C1 segment of cervical spinal cord (tissue), 14 donors: ENCODE data around the gene UBXN10.

Source experiments
- DNase-seq, 14 donors: peaks; one replicate each; lab custom pipeline; 2025; lab: John Stamatoyannopoulos, UW

The UBXN10 gene

GRCh38 chr1:20151906-20152598 is 33.8 kb upstream of the UBXN10 start:
- DNase-seq = peak in 12 of 14 donors; percentile 19 to 76 (median 64)

DNA sequence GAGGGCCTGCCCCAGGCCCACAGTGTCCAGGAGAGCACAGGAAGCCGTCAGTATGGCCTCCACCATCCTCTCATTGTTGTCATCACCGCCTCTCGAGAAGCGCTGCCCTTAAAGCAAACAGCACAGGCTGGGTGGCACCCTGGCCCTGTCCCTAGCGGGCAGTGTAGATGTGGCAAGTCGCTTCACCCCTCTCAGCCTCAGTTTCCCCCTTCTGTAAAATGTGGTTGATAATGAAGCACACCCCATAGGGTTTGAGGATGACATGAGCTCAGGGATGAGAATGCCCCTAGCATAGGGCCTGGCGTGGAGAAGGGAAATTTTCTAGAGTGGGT is 33.3 kb upstream of the UBXN10 start:
- no peak for DNase-seq

DNA sequence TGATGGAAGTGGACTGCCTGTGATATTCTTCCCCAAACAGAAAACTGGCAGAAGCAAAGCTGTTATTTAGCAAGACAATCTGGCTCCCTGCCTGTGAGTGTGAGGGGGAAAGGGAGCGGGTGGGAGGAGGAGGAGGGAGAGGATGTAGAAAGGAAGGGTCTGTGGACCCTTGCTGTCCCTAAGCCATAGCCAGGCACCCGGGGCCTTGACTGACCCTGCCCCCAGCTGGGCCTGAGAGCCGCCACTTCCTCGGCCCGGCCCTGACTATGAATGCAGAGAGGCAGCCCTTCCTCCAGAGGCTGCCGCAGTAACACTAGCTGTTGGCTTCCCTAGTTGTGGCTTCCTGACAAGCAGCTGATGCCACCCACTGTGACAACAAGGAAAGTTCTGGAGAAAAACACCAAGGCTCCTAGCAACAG is 32.9 kb upstream of the UBXN10 start:
- DNase-seq = peak in 11 of 14 donors; percentile 19 to 82 (median 55)

- DNase-seq = no peak
Observed at GRCh38 chr1:20154301-20154831, 31.5 kb upstream of the UBXN10 start.

DNA sequence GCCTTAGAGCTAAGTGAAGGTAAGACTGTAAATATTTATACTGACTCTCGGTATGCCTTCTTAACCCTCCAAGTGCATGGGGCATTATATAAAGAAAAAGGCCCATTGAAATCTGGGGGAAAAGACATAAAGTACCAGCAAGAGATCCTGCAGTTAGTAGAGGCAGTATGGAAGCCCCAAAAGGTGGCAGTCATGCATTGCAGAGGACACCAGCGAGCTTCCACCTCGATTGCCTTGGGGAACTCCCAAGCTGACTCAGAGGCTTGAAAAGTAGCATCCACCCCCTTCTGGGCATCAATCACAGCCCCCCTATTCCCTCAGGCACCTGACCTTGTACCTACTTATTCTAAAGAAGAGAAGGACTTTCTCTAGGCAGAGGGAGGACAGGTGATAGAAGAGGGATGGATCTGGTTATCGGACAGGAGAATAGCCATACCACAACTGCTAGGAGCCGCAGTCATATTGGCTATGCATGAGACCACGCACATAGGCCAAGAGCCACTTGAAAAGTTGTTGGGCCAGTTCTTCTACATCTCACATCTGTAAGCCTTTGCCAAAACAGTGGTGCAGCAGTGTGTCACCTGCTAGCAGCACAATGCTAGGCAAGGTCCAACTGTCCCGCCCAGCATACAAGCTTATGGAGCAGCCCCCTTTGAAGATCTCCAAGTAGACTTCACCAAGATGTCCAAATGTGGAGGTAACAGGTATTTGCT is 27.4 kb upstream of the UBXN10 start:
- no peak for DNase-seq

- no peak for DNase-seq
Observed at GRCh38 chr1:20160034-20160433, 25.9 kb upstream of the UBXN10 start.

GRCh38 chr1:20164694-20165202 is 21.1 kb upstream of the UBXN10 start:
- DNase-seq = peak in 9 of 14 donors; percentile 8 to 46 (median 34)

DNA sequence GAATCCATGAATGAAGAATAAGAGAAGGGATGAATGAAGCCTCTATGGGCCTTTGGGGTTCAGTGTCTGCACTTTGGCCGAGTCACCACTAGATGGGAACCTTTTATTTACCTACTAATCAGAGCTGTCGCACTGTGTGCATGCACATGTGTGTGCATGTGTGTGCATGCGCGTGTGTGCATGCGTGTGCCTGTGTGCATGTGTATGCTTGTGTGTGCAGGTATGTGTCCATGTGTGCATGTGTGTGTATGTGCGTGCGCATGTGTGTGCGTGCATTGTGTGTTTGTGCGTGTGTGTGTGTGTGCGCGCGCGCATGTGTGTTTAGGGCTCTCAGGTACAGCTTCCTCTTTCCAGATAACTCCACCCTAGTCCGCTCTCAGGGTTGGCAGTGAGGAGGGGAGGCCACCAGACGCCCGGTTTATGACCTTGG is 20.4 kb upstream of the UBXN10 start:
- no peak for DNase-seq

DNA sequence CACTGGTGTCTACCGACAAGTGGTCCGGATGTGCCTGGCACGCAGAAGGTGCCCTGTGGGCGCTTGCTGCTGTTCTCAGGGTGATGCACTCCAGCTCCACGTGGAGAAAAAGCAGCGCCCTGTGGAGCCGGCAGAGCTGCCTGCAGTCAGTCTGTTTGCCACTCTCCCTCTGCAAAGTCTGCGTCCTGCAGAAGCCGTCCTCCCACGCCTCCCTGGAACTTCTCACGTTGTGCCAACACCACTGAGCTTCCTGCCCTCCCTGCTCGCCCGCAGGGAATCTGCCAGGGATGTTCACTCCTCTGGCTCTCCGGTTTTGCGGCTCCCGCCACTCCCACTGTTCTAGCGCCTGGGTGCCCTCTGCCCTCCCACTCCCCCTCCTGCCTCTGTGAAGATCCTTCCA is 19.8 kb upstream of the UBXN10 start:
- DNase-seq = peak in 1 of 14 donors; percentile 21

GRCh38 chr1:20167126-20167525 is 18.8 kb upstream of the UBXN10 start:
- no peak for DNase-seq

GRCh38 chr1:20168564-20169491 is 17.1 kb upstream of the UBXN10 start:
- no peak for DNase-seq

GRCh38 chr1:20169932-20170331 is 16.0 kb upstream of the UBXN10 start:
- no peak for DNase-seq

- no peak for DNase-seq
Observed at GRCh38 chr1:20172033-20172590, 13.8 kb upstream of the UBXN10 start.

GRCh38 chr1:20174937-20175666 is 10.8 kb upstream of the UBXN10 start:
- peak in 2 of 14 donors; percentile 23 for DNase-seq

DNA sequence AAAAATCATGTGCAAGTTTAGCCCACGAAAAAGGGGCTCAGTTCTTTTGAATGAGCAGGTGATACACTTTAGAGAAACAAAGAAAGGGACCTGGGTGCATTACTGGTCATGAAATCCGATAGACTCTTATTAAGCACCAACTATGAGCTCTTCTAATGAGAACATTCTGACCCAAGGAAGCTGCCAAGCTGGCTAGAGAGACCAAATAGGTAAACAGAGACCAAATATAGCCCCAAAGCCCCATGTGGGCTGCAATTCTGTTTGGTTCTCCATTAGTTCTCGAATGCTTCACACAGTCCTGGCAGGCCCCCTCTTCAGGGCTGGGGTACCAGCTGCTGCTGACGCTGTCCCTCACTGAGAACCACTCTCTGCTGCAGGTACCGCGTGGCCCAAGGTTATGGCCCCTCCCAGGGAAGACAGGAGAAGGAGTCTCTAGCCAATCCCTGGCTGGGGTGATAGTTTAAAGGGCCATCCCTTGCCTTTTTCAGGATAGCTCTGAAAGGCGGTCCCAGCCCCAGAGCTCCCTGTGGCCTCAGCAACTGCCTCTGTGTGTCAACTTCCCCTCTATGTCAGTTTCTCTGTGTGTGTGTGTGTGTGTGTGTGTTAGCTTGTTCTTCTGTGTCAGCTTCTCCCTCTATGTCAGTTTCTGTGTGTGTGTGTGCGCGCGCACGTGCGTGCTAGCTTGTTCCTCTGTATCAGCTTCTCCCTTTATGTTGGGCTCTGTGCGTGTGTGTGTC is 7.1 kb upstream of the UBXN10 start:
- peak in 2 of 14 donors; percentile 23 to 27 for DNase-seq

GRCh38 chr1:20179371-20180128 is 6.3 kb upstream of the UBXN10 start:
- DNase-seq = no peak

DNA sequence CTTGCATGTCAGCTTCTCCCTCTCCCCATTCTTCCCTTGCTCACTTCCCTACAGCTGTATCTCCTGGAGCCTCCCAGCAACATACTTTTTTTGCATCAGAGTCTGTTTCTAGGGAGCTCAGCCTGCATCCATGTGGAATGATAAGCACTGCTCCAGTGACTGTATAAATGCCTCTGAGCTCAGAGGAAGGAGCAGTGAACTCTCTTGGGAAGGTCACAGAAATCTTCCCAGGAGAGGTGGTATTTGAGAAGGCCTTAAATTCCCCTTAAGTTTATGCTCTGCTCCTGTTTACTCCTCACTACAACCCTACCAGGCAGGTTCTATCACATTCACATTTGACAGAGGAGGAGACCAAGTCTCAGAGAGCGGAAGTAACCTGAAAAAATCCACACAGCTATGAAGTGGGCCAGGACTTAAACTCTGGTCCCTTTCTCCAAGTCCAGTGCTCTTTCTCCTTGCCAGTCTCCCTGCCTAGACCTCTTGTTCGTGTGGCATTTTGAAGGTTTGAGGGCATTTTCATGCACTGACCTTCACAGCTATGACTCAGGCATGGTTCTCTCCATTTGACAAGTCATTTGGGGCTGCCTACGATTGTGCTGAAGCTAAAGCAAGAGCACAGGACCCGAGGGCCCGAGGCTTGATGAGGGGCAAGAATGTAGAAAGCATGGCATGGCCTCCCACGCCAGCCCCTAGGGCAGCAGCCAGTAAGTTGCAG is 5.6 kb upstream of the UBXN10 start:
- DNase-seq = no peak

GRCh38 chr1:20180844-20181207 is 5.1 kb upstream of the UBXN10 start:
- DNase-seq = no peak

DNA sequence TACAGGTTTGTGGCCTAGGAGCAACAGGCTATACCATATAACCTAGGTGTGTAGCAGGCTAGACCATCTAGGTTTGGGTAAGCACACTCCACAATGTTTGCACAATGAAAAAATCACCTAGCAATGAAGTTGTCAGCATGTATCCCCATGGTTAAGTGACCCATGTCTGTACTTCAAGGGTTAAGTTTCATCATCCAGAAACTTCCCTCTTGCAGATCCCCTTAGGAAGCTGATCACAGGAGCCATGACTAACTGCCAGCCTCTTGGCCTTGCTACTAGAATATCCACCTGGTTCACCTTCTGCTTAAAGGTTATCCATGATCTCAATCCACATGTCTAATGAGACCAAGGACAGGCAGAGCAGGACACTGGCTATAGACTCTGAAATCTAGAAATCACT is 3.5 kb upstream of the UBXN10 start:
- DNase-seq = no peak
